Measurements from ENCODE around the gene MKRN3. TPM values are rescaled to one million over a fixed set of nuclear protein-coding genes. Genes with fewer than 3 reads are reported as not detected.
"Not testable (repeated sequence)": the region's sequence is repeated elsewhere in the genome, so short reads cannot be mapped to it uniquely, and the experiment has no call there.

The MKRN3 gene
- total RNA-seq, 1 donor from 2014 or later: not detected

DNA sequence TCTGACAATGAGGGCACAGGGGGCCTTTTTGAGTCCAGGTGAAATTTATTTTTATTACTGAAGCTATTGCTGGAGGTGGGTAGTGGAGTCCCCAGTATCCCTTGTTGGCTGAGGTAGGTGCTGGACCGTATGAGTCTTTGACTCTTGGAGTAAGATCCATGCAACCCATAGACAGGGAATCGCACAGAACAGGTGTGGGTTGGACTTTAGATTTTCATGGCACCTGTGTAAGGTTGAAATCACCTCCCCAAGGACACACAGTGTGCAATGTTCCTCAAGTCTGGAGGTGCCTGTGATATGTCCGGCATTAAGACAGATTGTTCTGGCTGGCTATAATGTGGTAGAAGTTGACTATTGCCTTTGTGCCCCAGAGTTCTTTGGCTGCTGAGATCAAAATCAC is 23.5 kb downstream of the MKRN3 start:
- no peak for DNase-seq (ENCODE audit: low spot score)

DNA sequence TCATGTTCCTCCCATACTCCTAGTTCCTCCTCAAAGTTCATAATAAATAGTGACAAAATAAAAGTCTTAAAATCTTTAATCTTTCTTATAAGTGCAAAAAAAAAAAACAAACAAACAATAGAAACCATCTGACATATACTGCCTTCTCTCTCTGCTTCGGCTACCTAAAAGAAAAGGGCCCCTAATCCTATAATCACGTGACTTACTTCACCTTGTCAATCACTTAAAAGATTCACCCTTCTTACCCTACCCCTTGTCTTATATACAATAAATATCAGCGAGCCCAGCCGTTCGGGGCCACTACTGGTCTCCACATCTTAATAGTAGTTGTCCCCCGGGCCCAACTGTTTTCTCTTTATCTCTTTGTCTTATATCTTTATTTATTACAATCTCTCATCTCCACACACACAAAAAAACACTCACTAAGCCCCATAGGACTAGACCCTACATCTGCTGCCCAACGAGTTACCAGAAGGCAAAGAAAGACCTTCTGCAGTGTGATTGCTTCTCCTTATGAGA is 28.8 kb downstream of the MKRN3 start:
- DNase-seq (ENCODE audit: low spot score): no peak

DNA sequence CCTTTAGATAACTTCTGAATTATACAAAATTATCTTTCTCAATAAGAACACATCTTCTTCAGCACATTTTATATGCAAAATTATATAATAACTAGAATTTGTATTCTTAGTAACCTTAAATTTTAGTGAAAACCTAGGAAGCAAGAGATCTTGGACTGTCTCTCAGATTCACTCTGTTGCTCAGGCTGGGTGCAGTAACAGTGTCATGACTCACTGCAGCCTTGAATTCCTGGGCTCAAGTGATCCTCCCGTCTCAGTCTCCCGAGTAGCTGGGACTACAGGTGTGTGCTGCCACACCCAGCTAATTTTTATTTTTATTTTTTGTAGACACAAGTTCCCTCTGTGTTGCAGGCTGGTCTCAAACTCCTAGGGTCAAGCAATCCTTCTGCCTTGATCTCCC is 29.9 kb downstream of the MKRN3 start:
- no peak for DNase-seq (ENCODE audit: low spot score)

DNA sequence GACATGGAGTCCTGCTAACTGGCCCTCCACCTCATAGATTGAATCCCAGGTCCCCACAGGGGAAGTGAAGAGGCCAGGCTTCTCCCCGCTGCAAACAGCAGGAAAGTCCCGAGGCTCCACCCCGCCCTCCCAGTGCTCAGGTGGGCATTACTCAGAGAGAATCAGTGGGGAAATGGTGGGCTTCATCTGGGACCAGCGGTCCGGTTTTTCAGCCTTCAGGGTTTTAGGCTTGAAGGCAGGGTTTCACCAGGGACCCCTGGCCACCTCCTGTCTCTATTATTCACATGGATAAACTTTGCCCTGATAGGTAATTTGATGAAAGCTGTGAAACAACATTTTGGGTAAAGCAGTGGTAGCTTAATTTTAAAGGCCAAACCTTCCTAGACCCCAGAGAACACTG is 31.3 kb downstream of the MKRN3 start:
- DNase-seq (ENCODE audit: low spot score): no peak

DNA sequence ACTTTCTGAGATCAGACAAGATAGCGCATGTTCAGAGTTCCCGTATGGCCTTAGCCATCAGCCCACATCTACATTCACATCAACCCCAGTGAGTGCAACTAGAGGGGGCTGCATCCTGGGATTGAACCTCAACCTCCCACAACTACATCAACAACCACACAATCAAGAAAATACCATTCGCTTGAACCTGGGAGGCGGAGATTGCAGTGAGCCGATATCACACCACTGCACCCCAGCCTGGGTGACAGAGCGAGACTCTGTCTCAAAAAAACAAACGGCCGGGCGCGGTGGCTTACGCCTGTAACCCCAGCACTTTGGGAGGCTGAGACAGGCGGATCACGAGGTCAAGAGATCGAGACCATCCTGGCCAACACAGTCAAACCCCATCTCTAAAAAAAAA is 31.8 kb downstream of the MKRN3 start:
- not testable (repeated sequence) for DNase-seq (ENCODE audit: low spot score)

DNA sequence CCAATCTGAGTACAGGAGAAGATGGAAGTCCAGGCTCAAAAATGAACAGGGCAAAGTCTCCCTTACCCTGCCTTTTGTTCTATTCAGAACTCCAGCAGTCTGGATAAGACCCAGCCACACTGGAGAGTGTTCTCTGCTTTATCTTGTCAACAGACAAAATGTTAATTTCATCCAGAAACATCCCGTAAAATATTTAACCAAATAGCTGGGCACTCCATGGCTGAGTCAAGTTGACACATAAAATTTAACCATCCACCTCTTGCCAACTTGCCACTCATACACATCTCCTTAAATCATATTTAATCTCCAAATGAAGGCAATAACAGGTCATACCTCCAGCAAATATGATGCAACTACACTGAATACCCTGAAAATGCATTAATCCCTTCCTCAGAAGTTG is 33.6 kb downstream of the MKRN3 start:
- no peak for DNase-seq (ENCODE audit: low spot score)

DNA sequence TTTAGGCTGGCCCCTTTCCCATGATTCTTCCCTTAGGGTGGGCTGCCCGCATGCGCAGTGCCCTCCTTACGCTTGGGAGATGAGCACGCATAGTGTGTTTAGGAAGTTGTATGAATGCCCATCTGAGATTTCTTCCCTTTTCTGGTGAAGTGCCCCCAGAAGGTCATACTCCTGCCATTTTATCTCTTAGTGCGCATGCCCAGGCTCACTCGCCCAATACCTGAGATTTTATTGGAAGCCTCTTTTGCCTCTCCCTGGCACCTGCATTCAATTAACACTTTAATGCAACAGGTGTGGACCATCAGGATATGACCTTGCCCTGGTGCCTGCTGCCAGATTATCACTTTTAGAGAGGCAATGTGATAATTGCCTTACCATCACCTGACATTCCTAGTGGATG is 36.6 kb downstream of the MKRN3 start:
- DNase-seq (ENCODE audit: low spot score): no peak

DNA sequence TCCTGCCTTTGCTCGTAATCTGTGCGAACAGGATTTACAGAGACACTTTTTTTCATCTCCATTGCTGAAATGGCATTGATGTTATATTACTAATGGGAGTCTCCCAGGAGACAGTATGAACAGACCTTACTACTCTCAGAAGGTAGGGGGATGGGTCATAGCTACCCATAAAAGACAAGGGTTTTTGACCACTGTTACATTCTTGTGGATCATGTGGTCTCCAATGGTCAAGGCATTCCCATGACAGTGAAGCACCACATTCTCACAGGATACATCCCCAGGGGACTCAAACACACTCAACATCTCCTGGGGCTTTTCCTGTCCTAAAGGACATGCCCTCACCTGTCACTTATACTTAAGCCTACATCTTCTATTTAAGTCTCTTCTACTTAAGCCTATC is 40.8 kb downstream of the MKRN3 start:
- DNase-seq (ENCODE audit: low spot score): no peak

DNA sequence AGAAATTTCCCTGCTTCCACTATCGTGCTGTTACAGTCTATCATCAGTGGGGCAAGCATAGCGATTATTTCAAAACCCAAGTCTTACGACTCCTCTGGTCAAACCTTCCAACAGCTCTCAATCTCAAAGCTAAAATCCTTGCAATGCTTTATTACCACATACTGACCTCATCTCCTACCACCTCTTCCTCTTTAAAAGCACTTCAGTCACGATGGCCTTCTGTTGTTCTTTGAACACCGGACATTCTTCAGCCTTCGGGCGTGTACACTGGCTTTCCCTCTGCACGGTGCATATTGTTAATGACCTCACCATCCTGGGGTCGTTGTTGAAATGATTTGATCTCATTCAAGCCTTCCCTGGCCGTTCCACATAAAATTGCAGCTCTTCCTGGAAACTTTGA is 51.1 kb downstream of the MKRN3 start:
- no peak for DNase-seq (ENCODE audit: low spot score)

Other genes starting within 250 kb of the MKRN3 start
- not detected for gene GOLGA6L26, start 231.5 kb upstream of the MKRN3 start, total RNA-seq
- 0.29 TPM for gene GOLGA8S, start 210.9 kb upstream of the MKRN3 start, total RNA-seq
- gene GOLGA6L2, start 118.4 kb upstream of the MKRN3 start, total RNA-seq: not detected
- gene MAGEL2, start 82.2 kb downstream of the MKRN3 start, total RNA-seq: 0.40 TPM
- gene NDN, start 121.6 kb downstream of the MKRN3 start, total RNA-seq: 61.9 TPM